CD4-positive, alpha-beta T cell (primary cell): ENCODE results near the gene TAC4. TPM values are rescaled to one million over a fixed set of nuclear protein-coding genes. Genes with fewer than 3 reads are reported as not detected.

Source experiments
- ATAC-seq: fragments of 200-7000 bp; cut with Tn5 transposase; one replicate; pipeline ENCODE4 v1.10.0; 2022; ENCODE audit warnings: mild to moderate bottlenecking; ENCODE audit not compliant: poor library complexity
- CTCF ChIA-PET: fragments of 350-600 bp; sonication (Branson Sonifier 250); formaldehyde crosslinking; loops from one replicate; lab custom pipeline; 2021; ENCODE audit warnings: antibody characterized with exemption, inconsistent platforms; lab: Charles Lee
- POLR2A ChIA-PET: fragments of 350-600 bp; sonication (Branson Sonifier 250); formaldehyde crosslinking; loops from one replicate; lab custom pipeline; 2021; ENCODE audit warnings: antibody characterized with exemption, inconsistent platforms; lab: Charles Lee
- DNase-seq, 14 experiments: peaks; one replicate each; pipeline ENCODE4 v3.0.0-alpha.2; 2013 to 2020; ENCODE audit warnings: mixed read lengths in 2 of 14
- H3K27ac ChIP-seq, 2 donors: one replicate each; pipeline versions ENCODE4 v1.5.1 to v1.7.0; 2013; ENCODE audit warnings: low read length in 2 of 2, low read depth in 1 of 2, mild to moderate bottlenecking in 1 of 2
- H3K27me3 ChIP-seq, 2 experiments: 1 replicate in 1 of 2; 2 replicates in 1 of 2; pipeline versions ENCODE4 v1.6.1 to v1.7.0; 2013; ENCODE audit warnings: low read length in 2 of 2, control low read depth in 1 of 2, mild to moderate bottlenecking in 1 of 2, moderate library complexity in 1 of 2; ENCODE audit not compliant: insufficient read depth in 2 of 2, control insufficient read depth in 1 of 2
- H3K36me3 ChIP-seq: one replicate; pipeline ENCODE4 v1.6.1; 2013; ENCODE audit warnings: low read length, control low read depth; ENCODE audit not compliant: insufficient read depth
- H3K4me1 ChIP-seq: one replicate; pipeline ENCODE4 v1.6.1; 2013; ENCODE audit warnings: low read length, control low read depth; ENCODE audit not compliant: insufficient read depth
- H3K4me3 ChIP-seq: one replicate; pipeline ENCODE4 v1.5.1; 2013; ENCODE audit warnings: mild to moderate bottlenecking, low read length, moderate library complexity
- H3K9me3 ChIP-seq, 2 experiments: 1 replicate in 1 of 2; 2 replicates in 1 of 2; pipeline versions ENCODE4 v1.6.1 to v1.7.0; 2013; ENCODE audit warnings: low read length in 2 of 2, mild to moderate bottlenecking in 2 of 2, control low read depth in 1 of 2, moderate library complexity in 1 of 2; ENCODE audit not compliant: control insufficient read depth in 1 of 2, insufficient read depth in 1 of 2
- H3K27ac Mint-ChIP-seq: one replicate; pipeline ENCODE4 v1.8.0; 2020; ENCODE audit warnings: mixed read lengths
- H3K27me3 Mint-ChIP-seq: one replicate; pipeline ENCODE4 v1.8.0; 2021; ENCODE audit warnings: mixed read lengths
- H3K36me3 Mint-ChIP-seq: one replicate; pipeline ENCODE4 v1.8.0; 2021; ENCODE audit warnings: low read depth, mixed read lengths
- H3K4me1 Mint-ChIP-seq: one replicate; pipeline ENCODE4 v1.8.0; 2021; ENCODE audit warnings: low read depth, mixed read lengths
- H3K4me3 Mint-ChIP-seq: one replicate; pipeline ENCODE4 v1.8.0; 2020; ENCODE audit warnings: mild to moderate bottlenecking, mixed read lengths
- H3K9me3 Mint-ChIP-seq: one replicate; pipeline ENCODE4 v1.8.0; 2020; ENCODE audit warnings: mixed read lengths
- CTCF ChIP-seq: fragments of 200-600 bp; IDR thresholded peaks from one replicate; pipeline ENCODE4 v1.8.0; 2022; ENCODE audit warnings: antibody characterized with exemption, mild to moderate bottlenecking
- intact Hi-C, 2 experiments: fragments of 100-400 bp; cut with DNase I in 1 of 2; cut with micrococcal nuclease in 1 of 2; formaldehyde crosslinking; loops; one replicate each; pipeline versions ENCODE4 v1.15.1 to v1.9.0; 2023 to 2025; cut with DNase I, micrococcal nuclease
- total RNA-seq, 174 experiments: library from RNA in 2 of 174; stranded (reverse) in 2 of 174; gene quantifications; one replicate each; pipeline ENCODE4 v1.2.3 and lab custom pipeline; 2021 to 2026

Gene TAC4
- total RNA-seq, 2 experiments from 2014 or later = not detected

GRCh38 chr17:49821466-49821865 lies 26.4 kb downstream of the TAC4 start:
- H3K27me3 ChIP-seq = no peaks in the 10 kb centered on the region
- H3K36me3 Mint-ChIP-seq = peaks cover 98% of the 10 kb centered on the region
- H3K27ac ChIP-seq = peak overlapping the region in 1 of 2 donors; percentile 51
- peak overlapping the region; percentile 96 for H3K27ac Mint-ChIP-seq
- peaks cover 51% of the 10 kb centered on the region for H3K4me1 ChIP-seq
- H3K4me1 Mint-ChIP-seq = peaks cover 58% of the 10 kb centered on the region
- POLR2A ChIA-PET = interaction anchor here (0.8 kb wide), 1 partner anchor 33 kb away, joined by 3 read pairs; the partner anchor contains the start of gene KAT7
- H3K9me3 ChIP-seq = no peaks in the 10 kb centered on the region
- no peaks in the 10 kb centered on the region for H3K27me3 Mint-ChIP-seq
- CTCF ChIA-PET = interaction anchor here (0.7 kb wide), 1 partner anchor 15 kb away, joined by 4 read pairs; no protein-coding TSS in a partner anchor
- no peak overlapping the region for H3K4me3 ChIP-seq
- H3K4me3 Mint-ChIP-seq = peak overlapping the region; percentile 72
- no peaks in the 10 kb centered on the region for H3K9me3 Mint-ChIP-seq
- H3K36me3 ChIP-seq = peaks cover 75% of the 10 kb centered on the region
- no peak for TF ChIP-seq CTCF
- intact Hi-C loops = loop anchor here in 1 of 2 experiments (2.0 kb wide), 1 partner anchor 13 kb away; no protein-coding TSS in a partner anchor
- DNase-seq = no peak
- ATAC-seq = no peak

DNA sequence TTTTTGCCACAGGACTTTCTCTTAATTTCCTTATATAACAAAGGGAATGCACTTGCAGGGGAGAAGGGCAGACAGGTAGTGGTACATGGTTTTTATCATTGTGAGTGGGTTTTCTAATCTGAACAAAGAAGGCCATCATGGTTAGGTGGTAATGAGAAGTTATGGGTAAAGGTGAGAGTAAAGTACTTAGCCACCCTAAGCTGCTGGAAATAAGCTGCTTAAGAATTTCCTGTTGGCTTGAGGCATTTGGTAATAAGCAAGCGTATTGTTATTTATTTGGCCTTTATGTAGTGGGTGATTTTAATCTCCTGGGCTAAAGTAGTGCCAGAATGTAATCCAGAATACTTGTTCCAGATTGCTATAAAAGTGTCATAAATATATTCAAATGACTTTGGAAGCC lies 27.1 kb downstream of the TAC4 start:
- DNase-seq (no peak), ATAC-seq (no peak)
- H3K36me3 ChIP-seq = peaks cover 75% of the 10 kb centered on the region
- ChIA-PET CTCF (interaction anchor here (0.7 kb wide), 2 partner anchors 11 to 413 kb away, joined by 3 to 4 read pairs; no protein-coding TSS in a partner anchor), POLR2A (interaction anchor here (0.8 kb wide), 2 partner anchors 30 to 33 kb away, joined by 3 to 4 read pairs; partner anchors contain the start of gene KAT7)
- no peak for TF ChIP-seq CTCF
- H3K4me3 ChIP-seq = no peak overlapping the region
- no peaks in the 10 kb centered on the region for H3K9me3 ChIP-seq
- H3K36me3 Mint-ChIP-seq = peaks cover 98% of the 10 kb centered on the region
- H3K4me3 Mint-ChIP-seq = peak overlapping the region; percentile 72
- no peaks in the 10 kb centered on the region for H3K27me3 ChIP-seq
- H3K4me1 Mint-ChIP-seq = peaks cover 65% of the 10 kb centered on the region
- no peaks in the 10 kb centered on the region for H3K9me3 Mint-ChIP-seq
- peaks cover 57% of the 10 kb centered on the region for H3K4me1 ChIP-seq
- intact Hi-C loops = loop anchor here in 1 of 2 experiments (2.0 kb wide), 1 partner anchor 14 kb away; no protein-coding TSS in a partner anchor
- H3K27me3 Mint-ChIP-seq = no peaks in the 10 kb centered on the region
- peak overlapping the region; percentile 96 for H3K27ac Mint-ChIP-seq
- peak overlapping the region; percentile 46 to 51 for H3K27ac ChIP-seq

- Mint-ChIP-seq H3K9me3 (no peaks in the 10 kb centered on the region), H3K4me1 (peaks cover 77% of the 10 kb centered on the region), H3K27me3 (no peaks in the 10 kb centered on the region), H3K27ac (peak overlapping the region; percentile 96), H3K4me3 (no peak overlapping the region), H3K36me3 (peaks cover 98% of the 10 kb centered on the region)
- no peak for DNase-seq
- Histone ChIP-seq H3K27me3 (no peaks in the 10 kb centered on the region), H3K4me1 (peaks cover 62% of the 10 kb centered on the region), H3K27ac (peak overlapping the region; percentile 68 to 72), H3K9me3 (no peaks in the 10 kb centered on the region), H3K36me3 (peaks cover 76% of the 10 kb centered on the region), H3K4me3 (no peak overlapping the region)
- ChIA-PET CTCF (interaction anchor here (0.6 kb wide), 1 partner anchor 9 kb away, joined by 3 read pairs; no protein-coding TSS in a partner anchor), POLR2A (no interaction called here)
- ATAC-seq = no peak
- no peak for TF ChIP-seq CTCF
- intact Hi-C loops = loop anchor here in 1 of 2 experiments (2.0 to 10.0 kb wide), 3 partner anchors 15 to 75 kb away; no protein-coding TSS in a partner anchor
These were observed 28.2 kb downstream of the TAC4 start for GRCh38 chr17:49819651-49820050.
